WTC11 (cell line): ENCODE measurements around the gene TJP3. TPM values are rescaled to one million over a fixed set of nuclear protein-coding genes. Genes with fewer than 3 reads are reported as not detected.
A peak's percentile ranks its signal among the peaks of the same experiment; 100 is the strongest.

ENCODE experiments used
- ATAC-seq: fragments of 200-7000 bp; cut with Tn5 transposase; 2 replicates; pipeline ENCODE4 v1.10.0; 2021; ENCODE audit warnings: mild to moderate bottlenecking, moderate library complexity
- CTCF ChIA-PET: fragments of 300-600 bp; sonication (Branson Sonifier 250); formaldehyde crosslinking; loops from one replicate; lab custom pipeline; 2021; ENCODE audit warnings: antibody characterized with exemption; lab: Charles Lee
- POLR2A ChIA-PET: fragments of 350-600 bp; sonication (Branson Sonifier 250); formaldehyde crosslinking; loops from one replicate; lab custom pipeline; 2021; ENCODE audit warnings: antibody characterized with exemption; lab: Charles Lee
- DNase-seq: peaks from one replicate; pipeline ENCODE4 v3.0.0; 2021; ENCODE audit warnings: low spot score
- H3K27ac Mint-ChIP-seq: 2 replicates; pipeline ENCODE4 v1.8.0; 2021; ENCODE audit warnings: mixed read lengths
- H3K27me3 Mint-ChIP-seq: 2 replicates; pipeline ENCODE4 v1.8.0; 2021; ENCODE audit warnings: low read depth, mild to moderate bottlenecking, moderate library complexity, mixed read lengths
- H3K36me3 Mint-ChIP-seq: 2 replicates; pipeline ENCODE4 v1.8.0; 2021; ENCODE audit warnings: mixed read lengths
- H3K4me1 Mint-ChIP-seq: 2 replicates; pipeline ENCODE4 v1.8.0; 2022; ENCODE audit warnings: mixed read lengths
- H3K4me3 Mint-ChIP-seq: 2 replicates; pipeline ENCODE4 v1.8.0; 2021; ENCODE audit warnings: mild to moderate bottlenecking, moderate library complexity, mixed read lengths
- H3K9me3 Mint-ChIP-seq: 2 replicates; pipeline ENCODE4 v1.8.0; 2021; ENCODE audit warnings: mixed read lengths
- ATF1 ChIP-seq: sonication (generic); formaldehyde crosslinking; IDR thresholded peaks from 2 replicates; pipeline ENCODE4 v1.8.1; 2023; ENCODE audit warnings: mild to moderate bottlenecking, moderate library complexity, missing genetic modification reagents
- ATF3 ChIP-seq: sonication (generic); formaldehyde crosslinking; conservative IDR thresholded peaks from 2 replicates; pipeline ENCODE4 v1.8.1; 2022; ENCODE audit warnings: mild to moderate bottlenecking, missing genetic modification reagents
- ERG ChIP-seq: fragments of 250-450 bp; sonication (Bioruptor Pico); IDR thresholded peaks from 2 replicates; pipeline ENCODE4 v1.8.0; 2021; ENCODE audit warnings: mild to moderate bottlenecking
- FOXJ3 ChIP-seq: sonication (generic); formaldehyde crosslinking; IDR thresholded peaks from 2 replicates; pipeline ENCODE4 v1.9.0; 2021; ENCODE audit warnings: missing genetic modification reagents, mild to moderate bottlenecking, borderline replicate concordance
- MAX ChIP-seq: sonication (generic); formaldehyde crosslinking; IDR thresholded peaks from 2 replicates; pipeline ENCODE4 v1.8.0; 2022; ENCODE audit warnings: mild to moderate bottlenecking, missing genetic modification reagents
- NFE2L1 ChIP-seq: sonication (generic); formaldehyde crosslinking; IDR thresholded peaks from 2 replicates; pipeline ENCODE4 v1.8.1; 2023; ENCODE audit warnings: missing genetic modification reagents
- NR1H2 ChIP-seq: sonication (generic); formaldehyde crosslinking; IDR thresholded peaks from 2 replicates; pipeline ENCODE4 v1.9.0; 2021; ENCODE audit warnings: mild to moderate bottlenecking, moderate library complexity, missing genetic modification reagents
- NR3C1 ChIP-seq: sonication (generic); formaldehyde crosslinking; conservative IDR thresholded peaks from 2 replicates; pipeline ENCODE4 v1.8.1; 2023; ENCODE audit warnings: low read depth, mild to moderate bottlenecking, missing genetic modification reagents
- STAT6 ChIP-seq: sonication (generic); formaldehyde crosslinking; conservative IDR thresholded peaks from 2 replicates; pipeline ENCODE4 v1.8.1; 2023; ENCODE audit warnings: mild to moderate bottlenecking, low read depth, missing genetic modification reagents, moderate library complexity
- total RNA-seq: library from RNA; stranded (reverse); gene quantifications from 3 replicates; pipeline ENCODE4 v1.2.3, GENCODE V29; 2021
- TF ChIP-seq, protein P1 (sequence below): sonication (generic); formaldehyde crosslinking; IDR thresholded peaks from 2 replicates; pipeline ENCODE4 v1.8.0; 2022; ENCODE audit warnings: mild to moderate bottlenecking, missing genetic modification reagents
- TF ChIP-seq, protein P2 (sequence below): sonication (generic); formaldehyde crosslinking; IDR thresholded peaks from 2 replicates; pipeline ENCODE4 v1.8.1; 2023; ENCODE audit warnings: mild to moderate bottlenecking, moderate library complexity, missing genetic modification reagents
- TF ChIP-seq, protein P3 (sequence below): sonication (generic); formaldehyde crosslinking; IDR thresholded peaks from 2 replicates; pipeline ENCODE4 v1.8.0; 2023; ENCODE audit warnings: missing genetic modification reagents
- TF ChIP-seq, protein P4 (sequence below): sonication (generic); formaldehyde crosslinking; IDR thresholded peaks from 2 replicates; pipeline ENCODE4 v1.8.1; 2023; ENCODE audit warnings: mild to moderate bottlenecking, missing genetic modification reagents, moderate library complexity

The TJP3 gene
- total RNA-seq, 1 experiment from 2014 or later, result 36.2 TPM

DNA sequence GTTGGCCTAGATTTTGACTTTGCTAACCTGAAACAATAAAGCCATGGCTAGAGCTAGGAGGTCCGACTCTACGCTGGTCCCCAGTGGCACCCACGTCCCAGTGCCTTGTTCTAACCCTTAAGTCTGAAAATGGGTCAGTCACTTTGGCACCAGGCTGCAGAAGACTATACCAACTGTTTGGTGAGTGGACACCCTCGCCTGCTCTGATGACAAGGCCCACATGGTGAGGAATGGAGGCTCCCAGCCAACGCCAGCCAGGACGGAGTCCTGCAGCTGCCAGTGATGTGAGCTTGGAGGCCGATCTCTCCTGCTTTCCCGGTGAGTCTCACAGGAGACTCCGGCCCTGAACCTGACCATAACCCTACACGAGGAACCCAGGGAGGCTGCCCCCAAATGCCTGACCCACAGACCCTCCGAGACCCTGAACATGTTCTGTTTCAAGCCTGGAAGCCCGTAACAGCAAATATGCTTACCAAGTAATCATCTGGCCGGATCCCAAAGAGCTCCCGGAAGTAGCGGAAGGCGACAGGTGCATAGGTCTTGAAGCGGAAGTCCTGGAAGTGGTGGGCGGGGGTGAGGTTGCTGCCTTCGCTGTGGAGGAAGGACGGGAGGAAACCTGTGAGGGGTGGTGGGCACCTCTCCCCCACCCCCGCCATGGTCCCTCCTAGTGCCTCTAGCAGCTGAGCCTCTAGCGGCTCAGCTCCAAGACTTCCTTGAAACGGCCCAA, 47.5 kb upstream of the TJP3 start:
- ATAC-seq (no peak), DNase-seq (no peak)
- POLR2A ChIA-PET, result no interaction called here
- CTCF ChIA-PET, result interaction anchor here (0.6 to 1.9 kb wide), 7 partner anchors 11 to 139 kb away, joined by 3 to 4 read pairs (median 3); partner anchors contain the start of genes GIPC3 and PIP5K1C
- H3K27me3 Mint-ChIP-seq, result no peaks in the 10 kb centered on the region
- peaks cover 27% of the 10 kb centered on the region for H3K36me3 Mint-ChIP-seq
- no peak overlapping the region for H3K4me3 Mint-ChIP-seq
- no peak overlapping the region for H3K27ac Mint-ChIP-seq
- H3K4me1 Mint-ChIP-seq, result no peaks in the 10 kb centered on the region
- no peaks in the 10 kb centered on the region for H3K9me3 Mint-ChIP-seq
- TF ChIP-seq, protein P1, sequence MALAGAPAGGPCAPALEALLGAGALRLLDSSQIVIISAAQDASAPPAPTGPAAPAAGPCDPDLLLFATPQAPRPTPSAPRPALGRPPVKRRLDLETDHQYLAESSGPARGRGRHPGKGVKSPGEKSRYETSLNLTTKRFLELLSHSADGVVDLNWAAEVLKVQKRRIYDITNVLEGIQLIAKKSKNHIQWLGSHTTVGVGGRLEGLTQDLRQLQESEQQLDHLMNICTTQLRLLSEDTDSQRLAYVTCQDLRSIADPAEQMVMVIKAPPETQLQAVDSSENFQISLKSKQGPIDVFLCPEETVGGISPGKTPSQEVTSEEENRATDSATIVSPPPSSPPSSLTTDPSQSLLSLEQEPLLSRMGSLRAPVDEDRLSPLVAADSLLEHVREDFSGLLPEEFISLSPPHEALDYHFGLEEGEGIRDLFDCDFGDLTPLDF (CRISPR knock-in tag), result no peak
- TF ChIP-seq STAT6 (CRISPR knock-in tag) (no peak), ATF3 (CRISPR knock-in tag) (no peak), NR3C1 (CRISPR knock-in tag) (no peak), MAX (CRISPR knock-in tag) (no peak), NFE2L1 (CRISPR knock-in tag) (no peak), ATF1 (CRISPR knock-in tag) (no peak)

DNA sequence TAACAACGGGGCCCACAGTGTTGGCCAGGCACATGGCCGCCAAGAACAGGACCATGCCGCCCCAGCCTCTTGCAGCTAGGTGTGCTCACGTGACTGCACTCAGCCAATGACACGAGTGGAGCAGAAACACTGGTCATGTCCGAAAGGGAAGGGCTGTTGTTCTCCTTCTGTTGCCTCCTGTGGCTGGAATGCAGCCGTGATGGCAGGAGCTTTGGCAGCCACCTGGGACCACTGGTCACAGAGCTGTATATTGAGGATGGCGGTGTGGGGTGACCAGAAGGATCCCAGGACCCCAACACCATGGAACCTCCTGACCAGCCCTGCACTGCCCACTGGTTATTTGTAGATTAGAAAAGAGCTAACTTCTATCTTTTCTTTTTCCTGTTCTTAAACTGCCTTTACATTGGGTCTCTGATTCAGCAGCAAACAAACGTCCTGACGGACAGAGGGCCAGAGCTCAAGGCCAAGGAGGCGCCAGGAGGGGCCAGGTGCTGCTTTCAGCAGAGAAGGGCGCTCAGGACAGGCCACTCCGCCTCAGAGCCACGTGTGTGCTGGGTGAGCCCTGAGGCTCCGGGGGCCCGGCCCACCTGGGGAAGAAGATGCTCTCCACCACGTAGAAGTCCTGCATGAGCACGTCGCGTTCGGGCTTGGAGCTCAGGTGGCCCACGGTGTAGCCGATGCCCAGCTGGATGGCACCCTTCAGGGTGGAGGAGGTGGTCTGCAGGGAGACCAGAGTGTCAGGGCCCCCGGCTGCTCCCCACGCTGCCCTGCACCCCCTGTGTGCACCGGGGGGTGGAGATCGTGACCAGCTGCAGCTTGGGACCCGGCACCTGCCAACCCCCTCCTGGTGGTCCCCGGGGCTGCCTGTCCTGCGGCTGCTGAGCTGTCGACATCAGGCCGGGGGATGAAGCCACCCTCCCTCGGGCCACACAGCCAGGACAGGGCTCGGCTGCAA, 46.6 kb upstream of the TJP3 start:
- TF ChIP-seq ERG (CRISPR knock-in tag) (no peak), FOXJ3 (CRISPR knock-in tag) (no peak), NR1H2 (no peak)
- TF ChIP-seq, protein P2, sequence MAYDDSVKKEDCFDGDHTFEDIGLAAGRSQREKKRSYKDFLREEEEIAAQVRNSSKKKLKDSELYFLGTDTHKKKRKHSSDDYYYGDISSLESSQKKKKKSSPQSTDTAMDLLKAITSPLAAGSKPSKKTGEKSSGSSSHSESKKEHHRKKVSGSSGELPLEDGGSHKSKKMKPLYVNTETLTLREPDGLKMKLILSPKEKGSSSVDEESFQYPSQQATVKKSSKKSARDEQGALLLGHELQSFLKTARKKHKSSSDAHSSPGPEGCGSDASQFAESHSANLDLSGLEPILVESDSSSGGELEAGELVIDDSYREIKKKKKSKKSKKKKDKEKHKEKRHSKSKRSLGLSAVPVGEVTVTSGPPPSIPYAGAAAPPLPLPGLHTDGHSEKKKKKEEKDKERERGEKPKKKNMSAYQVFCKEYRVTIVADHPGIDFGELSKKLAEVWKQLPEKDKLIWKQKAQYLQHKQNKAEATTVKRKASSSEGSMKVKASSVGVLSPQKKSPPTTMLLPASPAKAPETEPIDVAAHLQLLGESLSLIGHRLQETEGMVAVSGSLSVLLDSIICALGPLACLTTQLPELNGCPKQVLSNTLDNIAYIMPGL (CRISPR knock-in tag), result no peak
- TF ChIP-seq, protein P3, sequence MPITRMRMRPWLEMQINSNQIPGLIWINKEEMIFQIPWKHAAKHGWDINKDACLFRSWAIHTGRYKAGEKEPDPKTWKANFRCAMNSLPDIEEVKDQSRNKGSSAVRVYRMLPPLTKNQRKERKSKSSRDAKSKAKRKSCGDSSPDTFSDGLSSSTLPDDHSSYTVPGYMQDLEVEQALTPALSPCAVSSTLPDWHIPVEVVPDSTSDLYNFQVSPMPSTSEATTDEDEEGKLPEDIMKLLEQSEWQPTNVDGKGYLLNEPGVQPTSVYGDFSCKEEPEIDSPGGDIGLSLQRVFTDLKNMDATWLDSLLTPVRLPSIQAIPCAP (CRISPR knock-in tag), result no peak
- TF ChIP-seq, protein P4, sequence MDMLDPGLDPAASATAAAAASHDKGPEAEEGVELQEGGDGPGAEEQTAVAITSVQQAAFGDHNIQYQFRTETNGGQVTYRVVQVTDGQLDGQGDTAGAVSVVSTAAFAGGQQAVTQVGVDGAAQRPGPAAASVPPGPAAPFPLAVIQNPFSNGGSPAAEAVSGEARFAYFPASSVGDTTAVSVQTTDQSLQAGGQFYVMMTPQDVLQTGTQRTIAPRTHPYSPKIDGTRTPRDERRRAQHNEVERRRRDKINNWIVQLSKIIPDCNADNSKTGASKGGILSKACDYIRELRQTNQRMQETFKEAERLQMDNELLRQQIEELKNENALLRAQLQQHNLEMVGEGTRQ (CRISPR knock-in tag), result peak; percentile 21; the same call in 1 of the 2 replicates
- no peak overlapping the region for H3K27ac Mint-ChIP-seq
- POLR2A ChIA-PET, result no interaction called here
- no peaks in the 10 kb centered on the region for H3K9me3 Mint-ChIP-seq
- no peaks in the 10 kb centered on the region for H3K27me3 Mint-ChIP-seq
- ATAC-seq, result no peak
- CTCF ChIA-PET, result interaction anchor here (1.0 to 1.9 kb wide), 5 partner anchors 10 to 76 kb away, joined by 3 to 5 read pairs (median 4); partner anchors contain the start of gene GIPC3
- no peak overlapping the region for H3K4me3 Mint-ChIP-seq
- peaks cover 27% of the 10 kb centered on the region for H3K36me3 Mint-ChIP-seq
- no peak for DNase-seq
- no peaks in the 10 kb centered on the region for H3K4me1 Mint-ChIP-seq
